Inflammatory macrophage treated with lipopolysaccharide for 4 hours (primary cell): ENCODE measurements around the gene DMAC2.
"Not testable (repeated sequence)": the region's sequence is repeated elsewhere in the genome, so short reads cannot be mapped to it uniquely, and the experiment has no call there.

Experiments used
- DNase-seq: peaks from one replicate; pipeline ENCODE4 v3.0.0-alpha.2; 2020

Gene DMAC2

GRCh38 chr19:41422456-41422855, 17.3 kb downstream of the DMAC2 start:
- no peak for DNase-seq

GRCh38 chr19:41421973-41422372, 17.7 kb downstream of the DMAC2 start:
- no peak for DNase-seq

- no peak for DNase-seq
Observed at GRCh38 chr19:41421314-41421713, 18.4 kb downstream of the DMAC2 start.

GRCh38 chr19:41420101-41420880, 19.4 kb downstream of the DMAC2 start:
- DNase-seq = peak; percentile 78

GRCh38 chr19:41416194-41416674, 23.5 kb downstream of the DMAC2 start:
- DNase-seq = no peak

GRCh38 chr19:41415154-41415571, 24.5 kb downstream of the DMAC2 start:
- no peak for DNase-seq

- no peak for DNase-seq
Observed at GRCh38 chr19:41414461-41414860, 25.3 kb downstream of the DMAC2 start.

GRCh38 chr19:41413947-41414346, 25.8 kb downstream of the DMAC2 start:
- no peak for DNase-seq

GRCh38 chr19:41412953-41413352, 26.8 kb downstream of the DMAC2 start:
- DNase-seq = no peak

- no peak for DNase-seq
Observed at GRCh38 chr19:41411968-41412265, 27.8 kb downstream of the DMAC2 start.

- DNase-seq = no peak
Observed at GRCh38 chr19:41411100-41411967, 28.4 kb downstream of the DMAC2 start.

- DNase-seq = no peak
Observed at GRCh38 chr19:41410336-41411054, 29.2 kb downstream of the DMAC2 start.

- DNase-seq = no peak
Observed at GRCh38 chr19:41409288-41409687, 30.4 kb downstream of the DMAC2 start.

GRCh38 chr19:41408846-41409245, 30.9 kb downstream of the DMAC2 start:
- DNase-seq = not testable (repeated sequence)

- no peak for DNase-seq
Observed at GRCh38 chr19:41408256-41408655, 31.5 kb downstream of the DMAC2 start.

GRCh38 chr19:41407271-41407670, 32.4 kb downstream of the DMAC2 start:
- DNase-seq = peak; percentile 77

- no peak for DNase-seq
Observed at GRCh38 chr19:41405776-41406175, 33.9 kb downstream of the DMAC2 start.

GRCh38 chr19:41403181-41403970, 36.3 kb downstream of the DMAC2 start:
- DNase-seq = no peak

- DNase-seq = no peak
Observed at GRCh38 chr19:41402010-41402409, 37.7 kb downstream of the DMAC2 start.

- no peak for DNase-seq
Observed at GRCh38 chr19:41401483-41401882, 38.2 kb downstream of the DMAC2 start.

- DNase-seq = no peak
Observed at GRCh38 chr19:41399525-41399924, 40.2 kb downstream of the DMAC2 start.

GRCh38 chr19:41399091-41399490, 40.6 kb downstream of the DMAC2 start:
- DNase-seq = no peak

- DNase-seq = no peak
Observed at GRCh38 chr19:41398598-41398997, 41.1 kb downstream of the DMAC2 start.
